Stimulated activated CD4-positive, alpha-beta T cell treated with anti-CD3 and anti-CD28 coated beads, Interleukin-15, amount 100 ng/mL, for 48 hours (primary cell): ENCODE data around the gene SAXO2.
"Not testable (repeated sequence)": the region's sequence is repeated elsewhere in the genome, so short reads cannot be mapped to it uniquely, and the experiment has no call there.

Experiments
- DNase-seq, 2 donors: peaks; one replicate each; pipeline ENCODE4 v3.0.0-alpha.2; 2020; ENCODE audit warnings: low read depth in 2 of 2

Gene SAXO2

DNA sequence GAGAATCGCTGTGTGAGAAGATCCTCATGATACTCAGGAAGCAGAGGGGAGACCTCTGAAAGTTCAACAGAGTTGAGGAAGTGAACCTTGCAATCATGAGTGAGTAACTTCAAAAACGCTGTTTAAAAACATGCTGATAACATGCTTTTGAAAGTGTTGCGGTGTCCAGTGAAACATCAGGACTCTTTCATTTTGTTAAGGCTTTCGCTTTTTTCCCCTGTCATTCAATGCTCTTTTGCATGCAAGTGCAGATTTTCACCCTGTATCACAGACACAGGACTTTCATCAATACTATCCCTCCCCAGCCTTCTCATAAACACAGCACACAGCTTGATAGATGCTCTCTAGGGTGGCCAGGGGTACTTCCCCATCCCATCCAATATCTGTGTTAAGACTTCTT is 23.9 kb downstream of the SAXO2 start:
- not testable (repeated sequence) for DNase-seq

DNA sequence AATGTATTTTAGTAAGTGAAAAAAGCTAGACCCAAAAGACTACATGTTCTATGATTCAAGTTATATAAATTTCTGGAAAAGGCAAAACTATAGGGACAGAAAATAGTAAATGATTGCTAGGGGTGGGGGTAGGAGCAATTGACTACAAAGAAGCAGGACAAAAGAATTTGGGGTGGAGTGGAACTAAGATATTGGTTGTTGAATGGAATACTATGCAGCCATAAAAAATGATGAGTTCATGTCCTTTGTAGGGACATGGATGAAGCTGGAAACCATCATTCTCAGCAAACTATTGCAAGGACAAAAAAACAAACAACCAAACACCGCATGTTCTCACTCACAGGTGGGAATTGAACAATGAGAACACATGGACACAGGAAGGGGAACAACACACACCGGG is 25.6 kb downstream of the SAXO2 start:
- not testable (repeated sequence) for DNase-seq

DNA sequence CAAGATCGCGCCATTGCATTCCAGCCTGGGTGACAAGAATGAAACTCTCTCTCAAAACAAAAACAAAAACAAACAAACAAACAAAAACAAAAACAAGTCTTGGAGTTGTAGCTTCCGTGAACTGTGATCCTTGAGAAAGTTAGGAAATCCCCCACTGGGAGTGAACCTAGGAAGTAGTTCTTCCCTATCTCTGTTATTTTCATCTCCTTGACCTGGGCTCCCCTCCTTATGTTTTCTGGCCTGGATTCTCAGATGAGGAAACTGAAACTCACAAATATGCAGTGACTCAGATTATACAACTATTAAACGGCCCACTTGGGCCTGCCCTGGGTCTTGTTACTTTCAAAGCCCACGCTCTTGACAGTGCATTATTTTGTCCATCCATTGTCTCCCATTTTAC is 29.7 kb downstream of the SAXO2 start:
- DNase-seq, result no peak

DNA sequence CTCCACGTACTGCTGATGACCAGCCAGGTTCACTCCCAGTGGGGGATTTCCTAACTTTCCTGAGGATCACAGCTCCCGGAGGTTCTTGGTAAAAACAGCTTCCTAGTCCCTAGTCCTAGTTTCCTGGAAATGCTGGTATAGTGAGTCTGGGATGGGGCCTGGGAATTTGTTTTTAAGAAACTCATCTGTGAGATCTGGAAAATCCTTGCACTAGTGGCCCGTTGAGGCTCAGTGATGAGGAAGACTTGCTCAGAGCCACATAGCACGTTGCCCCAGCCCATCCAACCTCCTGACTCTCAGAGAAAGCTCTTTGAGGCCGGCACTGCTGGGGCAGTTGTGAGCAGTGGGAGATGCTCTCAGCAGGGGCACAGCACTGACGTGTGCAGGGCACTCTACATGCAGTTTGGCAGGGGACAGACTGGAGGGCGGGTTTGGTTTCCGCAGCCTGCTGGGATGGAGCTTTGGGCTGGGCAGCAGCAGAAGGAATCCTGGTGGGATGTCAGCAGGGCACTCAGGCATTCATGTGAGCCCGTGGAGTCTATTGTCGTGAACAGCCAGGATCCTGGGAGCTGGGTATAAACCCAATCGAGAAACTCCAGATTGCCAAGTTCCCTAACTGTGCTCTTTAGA is 31.6 kb downstream of the SAXO2 start:
- DNase-seq, result no peak

DNA sequence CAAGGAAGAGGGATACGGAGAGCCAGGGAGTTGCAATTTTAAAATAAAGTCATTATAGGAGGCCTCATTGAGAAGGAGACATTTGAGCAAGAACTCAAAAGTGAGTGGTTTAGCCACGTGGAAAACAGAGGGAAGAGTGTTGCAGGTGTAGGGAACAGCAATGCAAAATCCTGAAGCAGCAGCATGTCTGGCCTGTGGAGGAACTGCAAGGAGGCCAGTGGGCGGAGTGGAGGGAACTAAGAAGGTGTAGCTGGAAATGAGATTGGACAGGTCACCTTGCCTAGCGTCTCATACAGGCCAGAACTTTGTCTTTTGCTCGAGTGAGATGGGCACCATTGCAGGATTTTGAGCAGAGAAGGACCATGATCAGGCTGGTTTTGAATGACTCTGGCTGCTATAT is 34.9 kb downstream of the SAXO2 start:
- DNase-seq, result no peak

DNA sequence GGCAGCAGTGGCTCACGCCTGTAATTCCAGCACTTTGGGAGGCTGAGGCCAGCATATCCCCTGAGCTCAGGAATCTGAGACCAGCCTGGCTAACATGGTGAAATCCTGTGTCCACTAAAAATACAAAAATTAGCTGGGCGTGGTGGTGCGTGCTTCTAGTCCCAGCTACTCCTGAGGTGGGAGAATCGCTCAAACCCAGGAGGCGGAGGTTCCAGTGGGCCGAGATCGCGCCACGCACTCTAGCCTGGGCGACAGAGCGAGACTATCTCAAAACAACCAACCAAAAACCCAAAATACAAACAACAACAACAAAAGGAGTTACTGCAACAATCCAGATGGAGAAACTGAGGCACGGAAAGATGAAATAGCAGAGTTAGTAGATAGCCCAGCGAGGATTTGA is 35.4 kb downstream of the SAXO2 start:
- no peak for DNase-seq

DNA sequence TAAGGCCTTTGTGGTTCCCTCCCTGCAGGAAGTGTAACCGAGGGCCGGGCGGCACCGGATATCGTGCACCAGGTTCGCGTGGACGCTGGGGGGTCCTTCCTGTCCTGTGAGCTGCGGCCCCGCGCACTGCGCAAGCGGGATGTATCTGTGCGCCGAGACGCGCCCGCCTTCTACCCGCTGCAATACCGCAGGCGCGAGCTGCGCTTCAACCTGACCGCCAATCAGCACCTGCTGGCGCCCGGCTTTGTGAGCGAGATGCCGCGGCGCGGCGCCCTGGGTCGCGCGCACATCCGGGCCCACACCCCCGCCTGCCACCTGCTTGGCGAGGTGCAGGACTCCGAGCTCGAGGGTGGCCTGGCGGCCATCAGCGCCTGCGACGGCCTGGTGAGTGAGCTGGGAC is 35.9 kb downstream of the SAXO2 start:
- DNase-seq, result peak; percentile 17 to 43

DNA sequence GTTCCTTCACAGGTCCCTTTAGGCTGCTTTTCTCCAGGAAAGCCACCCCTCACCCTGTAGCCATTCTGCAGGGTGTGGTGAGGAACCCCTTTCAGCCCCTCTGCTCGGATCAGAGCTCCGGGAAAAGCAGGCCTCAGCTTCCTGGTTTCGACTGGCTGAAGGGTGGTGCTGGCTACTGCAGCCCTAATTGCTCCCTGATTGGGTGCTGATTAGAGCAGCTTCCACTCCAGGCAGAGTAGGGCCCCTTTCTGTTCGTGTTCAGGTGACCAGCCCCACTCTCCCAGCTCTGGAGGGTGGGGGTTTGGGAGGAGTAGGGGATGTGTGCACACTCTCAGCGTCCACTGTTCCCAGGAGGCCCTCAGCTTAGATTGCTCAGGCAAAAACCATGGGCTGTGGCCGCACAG is 36.9 kb downstream of the SAXO2 start:
- not testable (repeated sequence) for DNase-seq

DNA sequence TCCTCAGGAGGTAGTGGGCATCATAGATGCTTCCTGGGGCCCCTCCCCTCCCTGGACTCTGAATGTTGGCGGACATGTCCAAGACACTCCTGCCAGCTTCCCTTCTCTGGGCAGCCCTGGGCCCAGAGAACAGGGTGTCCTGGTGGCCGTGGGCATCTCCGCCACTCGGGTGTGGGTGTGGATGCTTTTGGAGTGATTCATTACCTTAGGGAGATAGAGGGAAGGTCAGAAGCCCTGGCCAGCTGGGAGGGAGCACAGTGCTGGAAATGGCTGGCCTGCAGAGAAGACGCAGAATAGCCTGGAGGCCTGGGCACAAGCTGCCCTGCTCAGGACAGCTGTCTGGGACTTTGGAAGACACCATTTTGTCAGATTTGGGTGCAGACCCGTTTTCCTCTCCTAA is 37.7 kb downstream of the SAXO2 start:
- DNase-seq, result not testable (repeated sequence)

DNA sequence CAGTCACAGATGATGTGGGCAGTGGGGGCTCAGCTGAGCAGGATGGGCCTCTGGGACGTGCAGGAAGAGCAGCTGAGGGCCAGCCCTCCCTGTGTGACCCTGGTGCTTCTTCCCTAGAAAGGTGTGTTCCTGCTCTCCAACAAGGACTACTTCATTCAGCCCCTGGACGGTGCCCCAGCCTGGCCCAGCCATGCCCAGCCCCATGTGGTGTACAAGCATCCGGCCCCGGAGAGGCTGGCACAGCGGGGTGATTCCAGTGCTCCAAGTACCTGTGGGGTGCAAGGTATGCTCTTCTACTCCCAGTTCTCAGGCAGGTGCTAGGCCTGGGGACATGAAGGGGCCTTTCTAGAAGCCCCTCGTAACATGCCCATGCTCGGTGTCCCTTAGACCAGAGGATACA is 38.3 kb downstream of the SAXO2 start:
- DNase-seq, result no peak

DNA sequence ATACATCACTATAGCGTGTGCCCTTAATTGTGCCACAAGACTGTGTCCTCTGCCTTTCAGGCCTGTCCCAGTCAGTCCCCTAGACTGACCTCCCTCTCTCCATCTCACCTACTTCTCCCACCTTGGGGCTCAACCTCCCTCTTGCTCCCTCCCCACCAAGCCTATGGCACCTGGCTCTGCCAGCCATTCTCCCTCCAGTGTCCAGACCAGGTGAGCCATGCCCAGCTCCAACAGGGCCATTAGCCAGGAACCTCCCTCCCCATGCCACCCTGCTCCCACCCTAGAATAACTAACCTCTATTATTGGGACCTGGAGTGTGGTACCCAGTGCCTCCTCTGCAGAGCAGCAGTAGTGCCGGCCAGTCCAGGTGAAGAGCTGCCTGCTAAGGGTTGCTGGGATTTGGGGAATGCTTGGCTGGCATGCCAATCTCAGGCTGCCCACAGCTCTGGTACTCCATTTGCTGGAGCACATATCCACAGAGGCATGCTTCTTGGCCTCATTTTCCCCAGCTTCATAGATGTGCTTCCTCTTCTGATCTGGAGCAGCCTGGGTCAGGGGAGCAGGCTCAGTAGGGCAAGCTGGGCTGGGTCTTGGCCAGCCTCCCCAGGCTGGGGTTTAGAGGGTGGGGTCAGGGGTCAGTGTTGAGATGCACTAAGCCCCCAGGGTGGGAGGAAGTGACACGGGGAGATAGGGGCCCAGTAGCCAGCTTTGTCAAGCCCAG is 38.8 kb downstream of the SAXO2 start:
- DNase-seq, result no peak

DNA sequence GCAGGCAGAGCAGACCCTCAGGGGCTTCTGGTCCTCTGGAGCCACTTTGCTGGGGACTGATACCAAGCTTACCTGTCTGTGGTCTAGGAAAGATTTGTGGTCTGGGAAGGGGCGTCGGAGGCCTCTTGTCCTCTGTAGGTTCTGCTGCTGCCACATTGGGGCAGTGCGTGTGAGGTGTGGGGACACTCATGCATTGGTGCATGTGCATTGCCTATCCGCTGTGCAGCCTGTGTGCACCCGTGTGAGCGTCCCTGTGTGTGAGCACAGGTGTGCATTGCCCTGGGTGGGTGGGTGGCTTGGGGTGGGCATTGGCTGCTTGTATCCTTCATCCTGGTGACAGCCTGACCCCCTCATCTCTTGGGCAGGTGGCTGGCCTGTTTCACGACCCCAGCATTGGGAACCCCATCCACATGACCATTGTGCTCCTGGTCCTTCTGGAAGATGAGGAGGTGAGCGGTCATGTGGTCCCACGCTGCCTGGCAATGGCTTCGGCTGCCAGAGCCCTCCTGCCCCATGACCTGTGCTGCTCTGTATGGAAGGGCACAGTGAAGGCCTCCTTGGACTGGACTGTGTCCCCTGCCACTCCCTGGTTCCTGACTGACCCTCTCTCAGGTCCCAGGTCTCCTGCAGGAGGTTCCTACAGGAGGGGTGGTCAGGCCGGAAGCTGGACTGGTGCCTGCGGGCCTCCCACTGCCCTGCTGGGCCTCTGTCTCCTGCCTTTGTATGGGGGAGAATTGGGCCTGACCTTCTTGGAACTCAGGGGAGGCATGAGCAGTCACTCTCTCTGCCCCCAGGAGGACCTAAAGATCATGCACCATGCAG is 41.5 kb downstream of the SAXO2 start:
- no peak for DNase-seq

DNA sequence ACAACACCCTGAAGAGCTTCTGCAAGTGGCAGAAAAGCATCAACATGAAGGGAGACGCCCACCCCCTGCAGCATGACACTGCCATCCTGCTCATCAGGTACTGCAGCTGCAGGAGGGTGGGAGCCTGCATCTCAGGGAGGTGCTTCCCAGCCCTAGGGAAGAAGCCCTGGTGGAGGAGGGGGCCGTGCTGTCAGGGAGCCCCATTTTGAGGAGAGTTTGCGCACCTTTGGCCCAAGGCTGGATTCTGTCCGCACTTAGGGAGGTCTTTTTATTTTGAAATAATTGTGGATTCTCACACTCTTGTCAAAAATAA is 42.1 kb downstream of the SAXO2 start:
- no peak for DNase-seq

DNA sequence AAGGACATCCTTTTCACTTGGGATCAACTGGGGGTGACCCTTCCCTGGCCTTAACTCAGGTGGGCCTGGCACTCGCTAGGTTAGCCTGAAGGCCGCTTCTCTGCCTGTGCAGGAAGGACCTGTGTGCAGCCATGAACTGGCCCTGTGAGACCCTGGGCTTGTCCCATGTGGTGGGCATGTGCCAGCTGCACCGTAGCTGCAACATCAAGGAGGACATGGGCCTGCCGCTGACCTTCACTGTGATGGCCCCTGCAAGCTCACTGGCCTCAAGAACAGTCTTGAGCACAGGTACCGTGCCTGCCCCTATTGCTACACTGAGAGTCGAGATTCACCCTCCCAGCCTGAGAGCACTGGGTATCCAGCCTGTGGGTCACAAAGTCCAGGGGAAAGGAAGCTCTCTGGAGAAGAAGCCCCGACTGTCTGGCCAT is 43.0 kb downstream of the SAXO2 start:
- no peak for DNase-seq

DNA sequence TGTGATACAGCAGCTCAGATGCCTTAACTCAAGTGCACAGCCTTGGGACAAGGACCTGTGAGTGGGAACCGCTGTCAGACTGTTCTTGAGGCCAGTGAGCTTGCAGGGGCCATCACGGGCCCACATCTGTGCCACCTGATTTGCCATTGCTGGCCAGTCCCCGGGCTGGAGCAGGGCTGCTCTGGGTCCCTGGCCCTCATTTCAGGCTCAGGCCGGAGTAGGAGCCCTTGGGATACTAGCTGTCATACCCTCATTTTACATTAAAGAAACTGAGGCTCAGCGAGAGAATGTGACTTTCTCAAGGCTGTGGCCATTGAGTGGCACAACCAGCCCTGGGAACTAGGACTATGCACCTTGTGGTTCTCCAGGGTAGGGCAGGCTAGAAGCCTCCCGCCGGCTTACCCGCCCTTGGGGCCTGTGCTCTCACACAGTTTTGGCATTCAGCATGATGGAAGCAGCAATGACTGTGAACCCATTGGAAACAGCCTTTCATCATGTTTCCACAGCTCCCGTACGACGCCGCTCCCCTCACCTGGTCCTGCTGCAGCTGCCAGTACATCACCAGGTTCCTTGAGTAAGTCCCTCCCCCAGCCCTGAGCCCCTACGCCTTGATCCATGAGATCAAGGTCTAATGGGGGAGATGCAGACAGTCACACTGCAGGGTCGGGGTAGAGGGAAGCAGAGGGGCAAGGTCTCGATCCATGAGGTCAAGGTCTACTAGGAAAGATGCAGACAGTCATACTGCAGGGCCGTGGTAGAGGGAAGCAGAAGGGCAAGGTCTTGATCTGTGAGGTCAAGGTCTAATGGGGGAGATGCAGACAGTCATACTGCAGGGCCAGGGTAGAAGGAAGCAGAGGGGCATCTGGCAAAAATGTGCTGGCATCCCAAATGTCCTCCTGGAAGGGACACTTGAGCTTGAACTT is 44.4 kb downstream of the SAXO2 start:
- DNase-seq, result no peak

DNA sequence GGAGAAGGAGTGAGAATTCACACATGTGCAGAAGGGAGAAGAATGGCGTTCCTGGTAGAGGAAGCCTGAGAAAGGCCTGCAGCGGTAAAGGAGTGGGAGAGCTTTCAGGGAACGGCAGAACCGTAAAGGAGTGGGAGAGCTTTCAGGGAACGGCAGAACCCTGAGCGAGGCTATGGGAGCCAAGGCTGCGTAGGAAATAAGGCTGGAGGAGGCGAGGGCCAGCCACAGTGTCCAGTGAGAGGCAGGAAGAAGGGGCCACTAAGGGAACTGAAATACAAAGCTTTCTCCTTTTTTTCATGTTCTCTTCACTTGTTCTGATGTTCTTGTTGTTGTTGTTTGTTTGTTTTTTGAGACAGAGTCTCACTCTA is 45.1 kb downstream of the SAXO2 start:
- no peak for DNase-seq

DNA sequence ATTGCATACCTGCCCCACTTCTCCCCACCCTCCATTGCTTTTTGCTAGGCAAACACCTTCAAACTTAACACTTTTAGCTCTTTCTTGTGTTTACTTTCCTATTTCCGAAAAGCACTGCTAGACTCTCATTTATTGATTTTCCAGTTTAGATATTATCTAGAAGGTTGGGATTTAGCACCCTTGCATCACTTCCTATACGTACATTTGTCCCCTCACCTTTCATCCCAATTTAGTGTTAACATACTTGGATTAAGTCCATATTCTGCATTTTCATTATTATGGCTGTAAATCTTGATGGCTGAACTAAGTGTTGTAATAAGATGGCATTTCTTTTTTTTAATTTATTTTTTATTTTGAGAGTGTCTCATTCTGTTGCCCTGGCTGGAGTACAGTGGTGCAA is 47.2 kb downstream of the SAXO2 start:
- DNase-seq, result no peak

DNA sequence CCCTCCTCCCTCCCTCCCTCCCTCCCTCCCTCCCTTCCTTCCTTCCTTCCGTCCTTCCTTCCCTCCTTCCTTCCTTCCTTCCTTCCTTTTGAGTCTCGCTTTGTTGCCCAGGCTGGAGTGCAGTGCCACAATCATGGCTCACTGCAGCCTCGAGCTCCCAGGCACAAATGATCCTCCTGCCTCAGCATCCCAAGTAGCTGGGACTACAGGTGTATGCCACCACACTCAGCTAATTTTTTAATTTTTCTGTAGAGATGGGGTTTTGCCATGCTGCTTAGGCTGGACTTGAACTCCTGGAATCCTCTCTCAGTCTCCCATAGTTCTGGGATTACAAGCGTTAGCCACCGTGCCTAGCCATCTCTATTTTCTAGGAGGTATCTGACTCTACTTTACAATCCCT is 48.7 kb downstream of the SAXO2 start:
- DNase-seq, result not testable (repeated sequence)

DNA sequence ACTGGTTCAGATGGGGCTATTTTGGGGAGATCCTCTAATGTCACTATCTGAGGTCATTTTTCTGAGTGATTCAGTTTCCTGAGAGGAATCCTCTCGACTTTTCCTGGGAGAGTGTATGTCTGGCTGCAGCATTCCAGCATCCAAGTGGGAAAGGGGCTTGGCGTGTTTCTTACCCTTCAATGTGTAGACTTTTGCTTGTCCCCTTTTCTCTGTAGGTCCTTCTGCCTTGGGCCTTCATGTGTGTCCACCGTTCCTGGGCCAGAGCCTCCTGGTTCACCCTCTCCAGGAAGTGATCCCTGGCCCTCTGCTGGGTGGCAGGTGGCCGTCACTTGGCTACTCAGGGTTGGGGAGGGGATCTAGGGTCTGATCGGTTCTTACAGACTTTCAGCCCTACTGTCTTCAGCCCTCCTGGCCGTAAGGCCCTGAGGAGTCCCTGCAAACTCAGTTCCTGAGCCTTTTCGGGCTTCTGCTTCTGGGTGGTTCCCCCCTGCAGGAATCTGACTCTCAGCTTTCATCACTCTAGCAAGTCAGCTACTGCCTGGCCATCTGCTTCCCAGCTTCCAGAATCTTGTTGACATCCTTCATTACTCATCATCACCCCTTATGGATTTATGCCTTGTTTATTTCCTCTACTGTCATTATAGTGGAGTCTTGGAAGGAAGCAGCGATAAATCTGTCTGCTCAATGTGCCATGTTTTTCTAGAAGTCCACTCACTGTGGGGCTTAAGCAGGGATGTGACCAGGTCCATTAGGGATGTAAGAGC is 50.1 kb downstream of the SAXO2 start:
- DNase-seq, result no peak

DNA sequence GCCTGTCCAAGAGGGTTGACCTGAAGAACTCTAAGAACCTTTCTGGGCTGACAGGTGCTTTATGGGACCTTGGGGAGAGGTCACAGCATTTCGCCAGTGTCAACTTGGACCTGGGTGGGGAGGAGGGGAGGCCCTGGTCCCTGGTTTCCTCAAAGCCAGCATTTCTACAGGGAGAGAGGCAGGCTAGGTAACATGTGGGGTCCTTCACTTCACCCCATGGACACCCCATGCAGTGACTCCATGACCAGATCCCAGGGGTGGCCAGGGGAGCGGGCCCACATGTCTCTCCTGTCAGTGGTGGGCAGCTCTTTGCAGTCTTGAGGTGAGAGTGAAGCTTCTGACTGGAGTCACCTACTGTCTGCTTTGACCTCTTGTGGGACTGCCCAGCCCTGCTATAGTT is 50.8 kb downstream of the SAXO2 start:
- no peak for DNase-seq
